ENCODE results near the gene QSER1. TPM values are rescaled to one million over a fixed set of nuclear protein-coding genes. Genes with fewer than 3 reads are reported as not detected.

Gene QSER1
- total and polyA plus RNA-seq, 4 donors: 2.4 to 12.6 (median 7.1) TPM

DNA sequence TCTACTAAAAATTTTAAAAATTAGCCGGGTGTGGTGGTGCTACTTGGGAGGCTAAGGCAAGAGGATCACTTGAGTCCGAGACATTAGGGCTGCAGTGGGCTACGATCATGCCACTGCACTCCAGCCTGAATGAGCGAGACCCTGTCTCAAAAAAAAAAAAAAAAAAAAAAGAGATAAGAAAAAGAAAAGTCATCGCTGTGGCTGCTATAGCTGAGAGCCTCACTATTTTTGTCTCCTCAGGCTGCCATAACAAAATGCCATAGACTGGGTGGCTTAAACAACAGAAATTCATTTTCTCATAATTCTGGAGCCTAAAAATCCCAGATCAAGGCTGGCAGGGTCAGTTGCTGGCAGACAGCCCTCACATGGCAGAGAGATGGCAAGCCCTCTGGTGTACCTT is 93.0 kb downstream of the QSER1 start:
- Histone ChIP-seq H3K4me1 (ENCODE audit: control insufficient read depth in 4 of 4, insufficient read depth in 4 of 4, low read length in 3 of 4) (no peaks in the 10 kb centered on the region), H3K27me3 (ENCODE audit: control insufficient read depth in 4 of 4, insufficient read depth in 4 of 4, low read length in 3 of 4) (no peaks in the 10 kb centered on the region), H3K9me3 (ENCODE audit: control insufficient read depth in 4 of 4, low read length in 3 of 4) (no peaks in the 10 kb centered on the region), H3K27ac (ENCODE audit: low read depth in 1 of 2, low read length in 2 of 2) (no peak overlapping the region), H3K36me3 (ENCODE audit: control insufficient read depth in 4 of 4, insufficient read depth in 3 of 4, low read depth in 1 of 4, low read length in 3 of 4) (no peaks in the 10 kb centered on the region), H3K4me3 (ENCODE audit: low read depth in 1 of 3, low read length in 3 of 3) (no peak overlapping the region), H3K9ac (ENCODE audit: low read depth in 1 of 2, low read length in 2 of 2) (no peak overlapping the region)
- WGBS: 97% methylated on average over 5 of the region's 5 CpGs
- TF ChIP-seq, protein P1, sequence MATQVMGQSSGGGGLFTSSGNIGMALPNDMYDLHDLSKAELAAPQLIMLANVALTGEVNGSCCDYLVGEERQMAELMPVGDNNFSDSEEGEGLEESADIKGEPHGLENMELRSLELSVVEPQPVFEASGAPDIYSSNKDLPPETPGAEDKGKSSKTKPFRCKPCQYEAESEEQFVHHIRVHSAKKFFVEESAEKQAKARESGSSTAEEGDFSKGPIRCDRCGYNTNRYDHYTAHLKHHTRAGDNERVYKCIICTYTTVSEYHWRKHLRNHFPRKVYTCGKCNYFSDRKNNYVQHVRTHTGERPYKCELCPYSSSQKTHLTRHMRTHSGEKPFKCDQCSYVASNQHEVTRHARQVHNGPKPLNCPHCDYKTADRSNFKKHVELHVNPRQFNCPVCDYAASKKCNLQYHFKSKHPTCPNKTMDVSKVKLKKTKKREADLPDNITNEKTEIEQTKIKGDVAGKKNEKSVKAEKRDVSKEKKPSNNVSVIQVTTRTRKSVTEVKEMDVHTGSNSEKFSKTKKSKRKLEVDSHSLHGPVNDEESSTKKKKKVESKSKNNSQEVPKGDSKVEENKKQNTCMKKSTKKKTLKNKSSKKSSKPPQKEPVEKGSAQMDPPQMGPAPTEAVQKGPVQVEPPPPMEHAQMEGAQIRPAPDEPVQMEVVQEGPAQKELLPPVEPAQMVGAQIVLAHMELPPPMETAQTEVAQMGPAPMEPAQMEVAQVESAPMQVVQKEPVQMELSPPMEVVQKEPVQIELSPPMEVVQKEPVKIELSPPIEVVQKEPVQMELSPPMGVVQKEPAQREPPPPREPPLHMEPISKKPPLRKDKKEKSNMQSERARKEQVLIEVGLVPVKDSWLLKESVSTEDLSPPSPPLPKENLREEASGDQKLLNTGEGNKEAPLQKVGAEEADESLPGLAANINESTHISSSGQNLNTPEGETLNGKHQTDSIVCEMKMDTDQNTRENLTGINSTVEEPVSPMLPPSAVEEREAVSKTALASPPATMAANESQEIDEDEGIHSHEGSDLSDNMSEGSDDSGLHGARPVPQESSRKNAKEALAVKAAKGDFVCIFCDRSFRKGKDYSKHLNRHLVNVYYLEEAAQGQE (IDR thresholded peaks at IDR 0.05): no peak
- TF ChIP-seq FOXA1 (IDR thresholded peaks at IDR 0.05): no peak
- TF ChIP-seq, protein P2, sequence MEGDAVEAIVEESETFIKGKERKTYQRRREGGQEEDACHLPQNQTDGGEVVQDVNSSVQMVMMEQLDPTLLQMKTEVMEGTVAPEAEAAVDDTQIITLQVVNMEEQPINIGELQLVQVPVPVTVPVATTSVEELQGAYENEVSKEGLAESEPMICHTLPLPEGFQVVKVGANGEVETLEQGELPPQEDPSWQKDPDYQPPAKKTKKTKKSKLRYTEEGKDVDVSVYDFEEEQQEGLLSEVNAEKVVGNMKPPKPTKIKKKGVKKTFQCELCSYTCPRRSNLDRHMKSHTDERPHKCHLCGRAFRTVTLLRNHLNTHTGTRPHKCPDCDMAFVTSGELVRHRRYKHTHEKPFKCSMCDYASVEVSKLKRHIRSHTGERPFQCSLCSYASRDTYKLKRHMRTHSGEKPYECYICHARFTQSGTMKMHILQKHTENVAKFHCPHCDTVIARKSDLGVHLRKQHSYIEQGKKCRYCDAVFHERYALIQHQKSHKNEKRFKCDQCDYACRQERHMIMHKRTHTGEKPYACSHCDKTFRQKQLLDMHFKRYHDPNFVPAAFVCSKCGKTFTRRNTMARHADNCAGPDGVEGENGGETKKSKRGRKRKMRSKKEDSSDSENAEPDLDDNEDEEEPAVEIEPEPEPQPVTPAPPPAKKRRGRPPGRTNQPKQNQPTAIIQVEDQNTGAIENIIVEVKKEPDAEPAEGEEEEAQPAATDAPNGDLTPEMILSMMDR (IDR thresholded peaks at IDR 0.05; ENCODE audit: low read depth, low read length, missing input control): no peak
- no peak for TF ChIP-seq TAF1 (conservative IDR thresholded peaks at IDR 0.05)
- TF ChIP-seq, protein P3, sequence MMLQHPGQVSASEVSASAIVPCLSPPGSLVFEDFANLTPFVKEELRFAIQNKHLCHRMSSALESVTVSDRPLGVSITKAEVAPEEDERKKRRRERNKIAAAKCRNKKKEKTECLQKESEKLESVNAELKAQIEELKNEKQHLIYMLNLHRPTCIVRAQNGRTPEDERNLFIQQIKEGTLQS (IDR thresholded peaks at IDR 0.05): no peak
- no peak for TF ChIP-seq RAD21 (IDR thresholded peaks at IDR 0.05)
- TF ChIP-seq HNF4G (IDR thresholded peaks at IDR 0.05): no peak
- no peak for TF ChIP-seq GABPA (IDR thresholded peaks at IDR 0.05 in 1 of 2, conservative IDR thresholded peaks at IDR 0.05 in 1 of 2)
- no peak for TF ChIP-seq NR2F2 (IDR thresholded peaks at IDR 0.05)
- no peak for TF ChIP-seq RXRA (IDR thresholded peaks at IDR 0.05)
- no peak for TF ChIP-seq YY1 (IDR thresholded peaks at IDR 0.05)
- DNase-seq (ENCODE audit: low spot score): no peak

DNA sequence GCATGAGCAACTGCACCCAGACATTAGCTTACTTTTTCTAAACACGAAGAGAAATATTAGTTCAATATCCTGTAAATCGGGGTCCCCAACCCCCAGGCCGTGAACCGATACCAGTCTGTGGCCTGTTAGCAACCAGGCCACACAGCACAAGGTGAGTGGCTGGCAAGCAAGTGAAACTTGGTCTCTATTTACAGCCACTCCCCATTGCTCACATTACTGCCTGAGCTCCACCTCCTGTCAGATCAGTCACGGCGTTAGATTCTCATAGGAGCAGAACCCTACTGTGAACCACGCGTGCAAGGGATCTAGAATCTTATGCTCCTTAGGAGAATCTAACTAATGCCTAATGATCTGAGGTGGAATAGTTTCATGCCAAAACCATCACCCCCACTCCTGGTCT is 95.2 kb downstream of the QSER1 start:
- H3K4me1 ChIP-seq (ENCODE audit: control insufficient read depth in 4 of 4, insufficient read depth in 4 of 4, low read length in 3 of 4): no peaks in the 10 kb centered on the region
- H3K36me3 ChIP-seq (ENCODE audit: control insufficient read depth in 4 of 4, insufficient read depth in 3 of 4, low read depth in 1 of 4, low read length in 3 of 4): no peaks in the 10 kb centered on the region
- no peak for DNase-seq (ENCODE audit: low spot score)
- TF ChIP-seq NR2F2 (IDR thresholded peaks at IDR 0.05) (no peak), HNF4G (IDR thresholded peaks at IDR 0.05) (no peak), YY1 (IDR thresholded peaks at IDR 0.05) (no peak), GABPA (IDR thresholded peaks at IDR 0.05 in 1 of 2, conservative IDR thresholded peaks at IDR 0.05 in 1 of 2) (no peak), JUND (IDR thresholded peaks at IDR 0.05) (no peak), HNF4A (conservative IDR thresholded peaks at IDR 0.05) (no peak), TAF1 (conservative IDR thresholded peaks at IDR 0.05) (no peak), FOXA1 (IDR thresholded peaks at IDR 0.05) (no peak), SP1 (IDR thresholded peaks at IDR 0.05) (no peak), RAD21 (IDR thresholded peaks at IDR 0.05) (no peak), EGR1 (IDR thresholded peaks at IDR 0.05; ENCODE audit: low read depth in 2 of 2) (no peak)
- TF ChIP-seq, protein P1 (IDR thresholded peaks at IDR 0.05): no peak
- TF ChIP-seq, protein P2 (IDR thresholded peaks at IDR 0.05; ENCODE audit: low read depth, low read length, missing input control): no peak
- TF ChIP-seq, protein P4, sequence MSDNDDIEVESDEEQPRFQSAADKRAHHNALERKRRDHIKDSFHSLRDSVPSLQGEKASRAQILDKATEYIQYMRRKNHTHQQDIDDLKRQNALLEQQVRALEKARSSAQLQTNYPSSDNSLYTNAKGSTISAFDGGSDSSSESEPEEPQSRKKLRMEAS (IDR thresholded peaks at IDR 0.05): no peak
- TF ChIP-seq, protein P5, sequence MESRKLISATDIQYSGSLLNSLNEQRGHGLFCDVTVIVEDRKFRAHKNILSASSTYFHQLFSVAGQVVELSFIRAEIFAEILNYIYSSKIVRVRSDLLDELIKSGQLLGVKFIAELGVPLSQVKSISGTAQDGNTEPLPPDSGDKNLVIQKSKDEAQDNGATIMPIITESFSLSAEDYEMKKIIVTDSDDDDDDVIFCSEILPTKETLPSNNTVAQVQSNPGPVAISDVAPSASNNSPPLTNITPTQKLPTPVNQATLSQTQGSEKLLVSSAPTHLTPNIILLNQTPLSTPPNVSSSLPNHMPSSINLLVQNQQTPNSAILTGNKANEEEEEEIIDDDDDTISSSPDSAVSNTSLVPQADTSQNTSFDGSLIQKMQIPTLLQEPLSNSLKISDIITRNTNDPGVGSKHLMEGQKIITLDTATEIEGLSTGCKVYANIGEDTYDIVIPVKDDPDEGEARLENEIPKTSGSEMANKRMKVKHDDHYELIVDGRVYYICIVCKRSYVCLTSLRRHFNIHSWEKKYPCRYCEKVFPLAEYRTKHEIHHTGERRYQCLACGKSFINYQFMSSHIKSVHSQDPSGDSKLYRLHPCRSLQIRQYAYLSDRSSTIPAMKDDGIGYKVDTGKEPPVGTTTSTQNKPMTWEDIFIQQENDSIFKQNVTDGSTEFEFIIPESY (IDR thresholded peaks at IDR 0.05): no peak
- no peak overlapping the region for H3K27ac ChIP-seq (ENCODE audit: low read depth in 1 of 2, low read length in 2 of 2)
- H3K9ac ChIP-seq (ENCODE audit: low read depth in 1 of 2, low read length in 2 of 2): no peak overlapping the region
- no peaks in the 10 kb centered on the region for H3K27me3 ChIP-seq (ENCODE audit: control insufficient read depth in 4 of 4, insufficient read depth in 4 of 4, low read length in 3 of 4)
- H3K9me3 ChIP-seq (ENCODE audit: control insufficient read depth in 4 of 4, low read length in 3 of 4): peaks cover 0 to 4% (median under 1%) of the 10 kb centered on the region in 4 donors
- 85% methylated on average over 8 of the region's 8 CpGs for WGBS
- no peak overlapping the region for H3K4me3 ChIP-seq (ENCODE audit: low read depth in 1 of 3, low read length in 3 of 3)

All from liver (tissue), 9 donors.